Embryonic facial prominence (tissue), 1 donor: ENCODE measurements around the gene UBASH3A.
"Not testable (repeated sequence)": the region's sequence is repeated elsewhere in the genome, so short reads cannot be mapped to it uniquely, and the experiment has no call there.

ENCODE experiments used
- DNase-seq: peaks from one replicate; pipeline ENCODE4 v3.0.0-alpha.2; 2016; ENCODE audit errors: extremely low spot score

Gene UBASH3A

GRCh38 chr21:42390696-42391095 is 13.0 kb upstream of the UBASH3A start:
- DNase-seq: no peak

GRCh38 chr21:42391297-42391696 is 12.4 kb upstream of the UBASH3A start:
- DNase-seq: no peak

GRCh38 chr21:42392731-42393442 is 10.8 kb upstream of the UBASH3A start:
- no peak for DNase-seq

GRCh38 chr21:42393443-42393950 is 10.2 kb upstream of the UBASH3A start:
- no peak for DNase-seq

- no peak for DNase-seq
Measured at GRCh38 chr21:42395302-42395701, 8.4 kb upstream of the UBASH3A start.

- no peak for DNase-seq
Measured at GRCh38 chr21:42395905-42396651, 7.6 kb upstream of the UBASH3A start, which contains the start of gene TMPRSS3. Gene TMPRSS3, minus strand, starts transcription at chr21:42396052. Its CDS starts 635 bp downstream, at chr21:42395417.

- no peak for DNase-seq
Measured at GRCh38 chr21:42396799-42397745, 6.6 kb upstream of the UBASH3A start.

GRCh38 chr21:42397746-42398394 is 5.8 kb upstream of the UBASH3A start:
- no peak for DNase-seq

GRCh38 chr21:42398436-42399028 is 5.2 kb upstream of the UBASH3A start:
- no peak for DNase-seq

GRCh38 chr21:42400525-42400924 is 3.2 kb upstream of the UBASH3A start:
- DNase-seq: no peak

- DNase-seq: no peak
Measured at GRCh38 chr21:42401154-42401553, 2.5 kb upstream of the UBASH3A start.

- DNase-seq: no peak
Measured at GRCh38 chr21:42401820-42402251, 1.9 kb upstream of the UBASH3A start.

- DNase-seq: no peak
Measured at GRCh38 chr21:42404539-42404938, 837 bp downstream of the UBASH3A start.

- DNase-seq: no peak
Measured at GRCh38 chr21:42405064-42406013, 1.6 kb downstream of the UBASH3A start.

- no peak for DNase-seq
Measured at GRCh38 chr21:42406201-42406621, 2.5 kb downstream of the UBASH3A start.

GRCh38 chr21:42406866-42407265 is 3.2 kb downstream of the UBASH3A start:
- DNase-seq: no peak

GRCh38 chr21:42407476-42407875 is 3.8 kb downstream of the UBASH3A start:
- DNase-seq: no peak

GRCh38 chr21:42408718-42409117 is 5.0 kb downstream of the UBASH3A start:
- not testable (repeated sequence) for DNase-seq

- DNase-seq: no peak
Measured at GRCh38 chr21:42409366-42409765, 5.7 kb downstream of the UBASH3A start.
